Tibial nerve (tissue), 4 donors: ENCODE data around the gene TUBG2. TPM values are rescaled to one million over a fixed set of nuclear protein-coding genes. Genes with fewer than 3 reads are reported as not detected.

Experiments used
- DNase-seq, 2 donors: peaks; one replicate each; pipeline ENCODE4 v3.0.0-alpha.2; 2019; ENCODE audit warnings: low spot score in 2 of 2
- H3K27ac ChIP-seq, 4 donors: fragments of 200-600 bp; sonication (generic) in 3 of 4; one replicate each; pipeline ENCODE4 v1.5.1; 2017 to 2019; ENCODE audit warnings: mild to moderate bottlenecking in 1 of 4
- H3K27me3 ChIP-seq, 2 donors: fragments of 200-600 bp; sonication (generic) in 1 of 2; one replicate each; pipeline versions ENCODE4 v1.5.1 to v1.6.0; 2017 to 2019
- H3K36me3 ChIP-seq, 3 donors: fragments of 200-600 bp; sonication (generic); one replicate each; pipeline ENCODE4 v1.5.1; 2018 to 2019
- H3K4me1 ChIP-seq, 4 donors: fragments of 200-600 bp; sonication (generic) in 3 of 4; one replicate each; pipeline ENCODE4 v1.5.1; 2017 to 2019
- H3K4me3 ChIP-seq, 4 donors: fragments of 200-600 bp; sonication (generic) in 3 of 4; one replicate each; pipeline ENCODE4 v1.5.1; 2017 to 2019; ENCODE audit warnings: mild to moderate bottlenecking in 1 of 4, moderate library complexity in 1 of 4
- H3K9me3 ChIP-seq, 4 donors: fragments of 200-600 bp; sonication (generic) in 3 of 4; one replicate each; pipeline ENCODE4 v1.5.1; 2017 to 2019
- CTCF ChIP-seq, 5 experiments: fragments of 200-600 bp in 3 of 5; fragments of 450-650 bp in 2 of 5; sonication (generic) in 3 of 5; IDR thresholded peaks; one replicate each; pipeline ENCODE4 v1.5.1; 2016 to 2019; ENCODE audit warnings: antibody characterized with exemption in 5 of 5, mild to moderate bottlenecking in 3 of 5, moderate library complexity in 2 of 5
- EP300 ChIP-seq, 2 donors: sonication (generic); formaldehyde crosslinking; IDR thresholded peaks; one replicate each; pipeline ENCODE4 v1.6.1; 2017; ENCODE audit warnings: antibody characterized with exemption in 2 of 2, mild to moderate bottlenecking in 1 of 2
- POLR2A ChIP-seq, 2 donors: fragments of 450-650 bp; IDR thresholded peaks; one replicate each; pipeline ENCODE4 v1.6.1; 2017; ENCODE audit warnings: antibody characterized with exemption in 2 of 2, mild to moderate bottlenecking in 2 of 2, moderate library complexity in 2 of 2
- WGBS, 2 donors: methylation state at CpG; one replicate each; pipeline ENCODE4 v1.1.5; 2018; 5-methylcytosine and 5-hydroxymethylcytosine counted together
- total RNA-seq, 4 donors: library from RNA; depleted of rRNA; stranded (reverse); fragments of >200 nt; gene quantifications; one replicate each; pipeline ENCODE4 v1.1.0, GENCODE V29; 2016

The TUBG2 gene
- total RNA-seq, 4 donors from 2014 or later = 48.2 to 92.4 (median 77.6) TPM

- WGBS, 2 donors = 45 to 56% methylated on average over 10 of the region's 10 CpGs
- TF ChIP-seq POLR2A (IDR thresholded peaks at IDR 0.05) = no peak
- no peak for TF ChIP-seq EP300 (IDR thresholded peaks at IDR 0.05)
- TF ChIP-seq CTCF (IDR thresholded peaks at IDR 0.05) = no peak
- Histone ChIP-seq H3K27me3 (no peaks in the 10 kb centered on the region), H3K9me3 (no peaks in the 10 kb centered on the region), H3K36me3 (peaks cover 4 to 98% (median 18%) of the 10 kb centered on the region in 3 donors), H3K4me3 (no peak overlapping the region), H3K27ac (peak overlapping the region in 2 of 4 donors; percentile 19 to 54), H3K4me1 (peaks cover 0 to 26% (median 2%) of the 10 kb centered on the region in 4 donors)
- no peak for DNase-seq
Observed at GRCh38 chr17:42700586-42701289, 41.7 kb downstream of the TUBG2 start.

GRCh38 chr17:42702446-42702845 is 43.4 kb downstream of the TUBG2 start:
- Histone ChIP-seq H3K4me1 (peaks cover 0 to 26% (median 2%) of the 10 kb centered on the region in 4 donors), H3K9me3 (no peaks in the 10 kb centered on the region), H3K36me3 (peaks cover 4 to 98% (median 17%) of the 10 kb centered on the region in 3 donors), H3K27ac (no peak overlapping the region), H3K27me3 (no peaks in the 10 kb centered on the region), H3K4me3 (no peak overlapping the region)
- WGBS, 2 donors = 83 to 84% methylated on average over 11 of the region's 11 CpGs
- DNase-seq = no peak
- TF ChIP-seq CTCF (IDR thresholded peaks at IDR 0.05) (no peak), POLR2A (IDR thresholded peaks at IDR 0.05) (no peak), EP300 (IDR thresholded peaks at IDR 0.05) (no peak)

- Histone ChIP-seq H3K4me3 (no peak overlapping the region), H3K36me3 (peaks cover 7 to 98% (median 23%) of the 10 kb centered on the region in 3 donors), H3K27ac (no peak overlapping the region), H3K9me3 (no peaks in the 10 kb centered on the region), H3K27me3 (no peaks in the 10 kb centered on the region), H3K4me1 (peaks cover 0 to 16% (median 2%) of the 10 kb centered on the region in 4 donors)
- no peak for TF ChIP-seq EP300 (IDR thresholded peaks at IDR 0.05)
- TF ChIP-seq CTCF (IDR thresholded peaks at IDR 0.05) = no peak
- no peak for DNase-seq
- 93 to 95% methylated on average over 5 of the region's 5 CpGs for WGBS, 2 donors
Observed at GRCh38 chr17:42704490-42704836, 45.4 kb downstream of the TUBG2 start.

GRCh38 chr17:42704837-42705494 is 45.9 kb downstream of the TUBG2 start:
- no peaks in the 10 kb centered on the region for H3K9me3 ChIP-seq
- H3K27ac ChIP-seq = no peak overlapping the region
- peaks cover 0 to 11% (median 2%) of the 10 kb centered on the region in 4 donors for H3K4me1 ChIP-seq
- H3K36me3 ChIP-seq = peaks cover 7 to 98% (median 23%) of the 10 kb centered on the region in 3 donors
- no peak for TF ChIP-seq POLR2A (IDR thresholded peaks at IDR 0.05)
- no peak for TF ChIP-seq CTCF (IDR thresholded peaks at IDR 0.05)
- TF ChIP-seq EP300 (IDR thresholded peaks at IDR 0.05) = no peak
- no peak overlapping the region for H3K4me3 ChIP-seq
- 81 to 82% methylated on average over 8 of the region's 8 CpGs for WGBS, 2 donors
- DNase-seq = no peak
- H3K27me3 ChIP-seq = no peaks in the 10 kb centered on the region

- Histone ChIP-seq H3K27ac (no peak overlapping the region), H3K27me3 (no peaks in the 10 kb centered on the region), H3K4me3 (no peak overlapping the region), H3K9me3 (no peaks in the 10 kb centered on the region), H3K36me3 (peaks cover 7 to 100% (median 23%) of the 10 kb centered on the region in 3 donors), H3K4me1 (no peaks in the 10 kb centered on the region)
- TF ChIP-seq EP300 (IDR thresholded peaks at IDR 0.05) = no peak
- no peak for TF ChIP-seq CTCF (IDR thresholded peaks at IDR 0.05)
- no peak for TF ChIP-seq POLR2A (IDR thresholded peaks at IDR 0.05)
- no peak for DNase-seq
- WGBS, 2 donors = 71 to 83% methylated on average over 5 of the region's 5 CpGs
Observed at GRCh38 chr17:42706732-42707131, 47.6 kb downstream of the TUBG2 start.
